Astrocyte of the spinal cord (primary cell): ENCODE data around the gene TESK2.

Experiments
- DNase-seq: peaks from one replicate; pipeline ENCODE4 v3.0.0; 2011; ENCODE audit warnings: low read depth, low spot score
- H3K4me3 ChIP-seq: 2 replicates; pipeline ENCODE4 v1.5.1; 2011; ENCODE audit warnings: low read depth, mild to moderate bottlenecking, low read length, moderate library complexity
- CTCF ChIP-seq: IDR thresholded peaks from 2 replicates; pipeline ENCODE4 v1.5.1; 2012; ENCODE audit warnings: low read depth, mild to moderate bottlenecking, low read length, inconsistent platforms
- in situ Hi-C: cut with HindIII; loops from 2 replicates; pipeline ENCODE4 v1.10.0; 2017; ENCODE audit warnings: low sequenced_read_pairs

Gene TESK2, protein sequence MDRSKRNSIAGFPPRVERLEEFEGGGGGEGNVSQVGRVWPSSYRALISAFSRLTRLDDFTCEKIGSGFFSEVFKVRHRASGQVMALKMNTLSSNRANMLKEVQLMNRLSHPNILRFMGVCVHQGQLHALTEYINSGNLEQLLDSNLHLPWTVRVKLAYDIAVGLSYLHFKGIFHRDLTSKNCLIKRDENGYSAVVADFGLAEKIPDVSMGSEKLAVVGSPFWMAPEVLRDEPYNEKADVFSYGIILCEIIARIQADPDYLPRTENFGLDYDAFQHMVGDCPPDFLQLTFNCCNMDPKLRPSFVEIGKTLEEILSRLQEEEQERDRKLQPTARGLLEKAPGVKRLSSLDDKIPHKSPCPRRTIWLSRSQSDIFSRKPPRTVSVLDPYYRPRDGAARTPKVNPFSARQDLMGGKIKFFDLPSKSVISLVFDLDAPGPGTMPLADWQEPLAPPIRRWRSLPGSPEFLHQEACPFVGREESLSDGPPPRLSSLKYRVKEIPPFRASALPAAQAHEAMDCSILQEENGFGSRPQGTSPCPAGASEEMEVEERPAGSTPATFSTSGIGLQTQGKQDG

DNA sequence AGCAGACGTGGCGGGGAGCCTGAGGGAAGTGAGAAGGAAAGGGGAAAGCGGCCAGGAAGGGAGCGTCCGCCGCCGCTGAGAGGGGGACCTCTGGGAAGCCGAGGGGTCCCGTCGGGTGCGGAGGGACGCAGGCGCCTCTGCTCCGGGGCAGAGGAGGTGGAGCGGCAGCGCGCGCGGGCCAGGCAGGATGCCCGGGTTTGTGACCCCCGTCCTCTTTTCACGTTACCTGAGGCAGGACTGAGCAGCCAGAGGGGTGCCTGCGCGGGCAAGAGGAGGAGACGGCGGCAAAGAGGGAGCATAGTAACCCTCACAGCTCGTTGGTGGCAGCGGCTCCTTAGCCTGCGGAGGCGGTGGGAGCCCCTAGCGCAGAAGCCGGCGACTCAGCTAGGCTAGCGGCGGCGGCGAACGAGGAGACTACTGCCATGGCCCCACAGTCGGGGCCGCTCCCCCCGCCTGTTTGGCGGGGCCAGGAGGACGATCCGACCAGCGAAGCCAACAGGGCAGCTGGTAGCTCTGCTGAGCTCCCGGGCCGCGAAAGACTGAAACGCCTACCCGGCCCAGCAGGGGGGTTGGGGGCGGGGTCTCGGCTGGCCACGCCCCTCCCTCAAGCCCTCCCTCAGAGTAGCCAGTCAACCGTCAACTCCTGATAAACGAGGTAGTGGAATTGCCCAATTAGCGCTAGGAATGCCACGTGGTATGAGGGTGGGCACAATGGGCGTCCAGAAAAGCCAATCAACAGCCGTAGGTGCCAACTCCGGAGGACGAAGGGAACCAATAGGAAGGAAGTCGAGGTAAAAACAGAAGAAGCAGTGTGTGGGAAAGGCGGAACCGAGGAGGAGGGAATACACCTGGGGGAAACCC is at the start of gene TESK2:
TSS of gene TESK2 (minus strand) at position 538 of the 861 bp plus-strand sequence. CDS start 33,378 bp downstream, outside the sequence.
- peak; percentile 99 for DNase-seq
- H3K4me3 ChIP-seq, result peak within 1 kb of the TSS; percentile 80
- in situ Hi-C loops, result no loop called here
- TF ChIP-seq CTCF, result no peak

DNA sequence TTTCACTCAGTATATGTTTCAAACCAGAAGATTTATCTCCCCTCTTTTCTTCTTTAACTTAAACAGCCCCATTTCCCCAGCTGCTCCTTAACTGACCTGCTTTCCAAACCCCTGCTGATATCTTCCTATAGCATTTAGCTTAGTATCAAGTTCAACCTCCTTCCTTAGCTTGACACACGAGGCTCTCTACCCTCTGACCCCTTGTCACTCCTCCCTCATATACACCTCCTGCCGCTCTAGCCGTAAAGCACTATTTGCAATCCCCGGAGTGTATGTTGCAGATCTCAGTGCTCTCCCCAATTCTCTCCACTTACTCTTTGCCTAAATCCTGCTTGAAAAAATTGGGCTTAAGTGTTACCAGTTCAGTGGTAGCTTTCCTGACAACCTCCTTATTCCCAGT is 45.9 kb upstream of the TESK2 start:
- no peak for DNase-seq
- no peak overlapping the region for H3K4me3 ChIP-seq
- in situ Hi-C loops, result no loop called here
- TF ChIP-seq CTCF, result no peak

DNA sequence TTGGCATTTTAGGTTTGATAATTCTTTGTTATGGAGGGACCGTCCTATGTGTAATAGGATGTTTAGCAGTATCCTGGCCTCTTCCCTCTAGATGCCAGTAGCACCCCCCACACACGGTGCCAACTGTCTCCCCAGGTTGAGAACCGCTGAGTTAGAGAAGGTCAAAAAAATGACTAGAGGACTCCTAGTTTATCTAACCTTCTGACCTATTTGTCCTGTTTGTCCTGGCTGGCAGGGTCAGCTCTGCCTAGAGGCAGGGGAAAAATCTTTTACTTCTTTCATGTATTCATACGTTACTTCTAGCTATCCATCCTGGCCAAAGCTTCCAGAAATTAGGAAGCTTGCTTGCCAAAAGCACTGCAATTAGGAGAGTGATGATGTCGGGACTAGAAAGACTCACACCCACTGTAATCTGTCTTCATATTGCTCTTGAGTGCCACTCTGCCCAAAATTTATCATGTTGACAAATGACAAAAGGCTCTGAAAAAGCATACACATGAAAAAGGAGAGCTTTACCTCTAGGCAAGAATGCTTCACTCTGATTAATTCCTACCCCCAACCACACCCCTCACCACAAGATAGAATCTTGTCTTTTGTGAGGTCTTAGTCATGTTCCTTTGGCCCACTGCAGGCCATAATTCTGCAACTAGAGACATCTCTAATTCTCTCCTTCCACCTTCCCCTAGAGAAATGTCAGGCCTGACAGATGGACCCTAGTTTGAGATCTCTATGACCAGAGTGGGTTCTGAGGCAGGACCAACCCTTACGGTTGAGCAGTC is 45.2 kb upstream of the TESK2 start:
- TF ChIP-seq CTCF, result no peak
- no peak overlapping the region for H3K4me3 ChIP-seq
- in situ Hi-C loops, result no loop called here
- no peak for DNase-seq

DNA sequence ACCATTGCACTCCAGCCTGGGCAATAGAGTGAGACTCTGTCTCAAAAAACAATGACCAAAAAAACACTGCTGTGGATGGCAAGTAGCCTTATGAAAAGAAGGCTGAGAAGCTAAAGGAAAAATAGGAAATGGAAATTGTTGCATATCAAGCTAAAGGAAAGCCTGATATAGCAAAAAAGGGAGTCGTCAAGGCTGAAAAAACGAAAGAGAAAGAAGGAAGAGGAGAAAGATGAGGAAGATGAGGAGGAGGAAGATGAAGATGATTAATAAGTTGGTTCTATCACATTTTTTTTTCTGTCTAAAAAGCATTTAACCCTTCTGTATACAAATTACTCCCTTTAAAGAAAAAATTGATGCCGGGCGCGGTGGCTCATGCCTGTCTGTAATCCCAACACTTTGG is 40.9 kb upstream of the TESK2 start:
- DNase-seq, result no peak
- H3K4me3 ChIP-seq, result no peak overlapping the region
- no peak for TF ChIP-seq CTCF
- in situ Hi-C loops, result no loop called here

GRCh38 chr1:45530632-45531135 is 39.7 kb upstream of the TESK2 start:
- DNase-seq, result no peak
- in situ Hi-C loops, result no loop called here
- no peak for TF ChIP-seq CTCF
- H3K4me3 ChIP-seq, result no peak overlapping the region
